Activated CD8-positive, alpha-beta memory T cell treated with anti-CD3 and anti-CD28 coated beads, Interleukin-2, amount 50 U/mL, for 4 hours (primary cell): ENCODE data around the gene PRPF40B.

Experiments used
- DNase-seq: peaks from one replicate; pipeline ENCODE4 v3.0.0-alpha.2; 2020

The PRPF40B gene

DNA sequence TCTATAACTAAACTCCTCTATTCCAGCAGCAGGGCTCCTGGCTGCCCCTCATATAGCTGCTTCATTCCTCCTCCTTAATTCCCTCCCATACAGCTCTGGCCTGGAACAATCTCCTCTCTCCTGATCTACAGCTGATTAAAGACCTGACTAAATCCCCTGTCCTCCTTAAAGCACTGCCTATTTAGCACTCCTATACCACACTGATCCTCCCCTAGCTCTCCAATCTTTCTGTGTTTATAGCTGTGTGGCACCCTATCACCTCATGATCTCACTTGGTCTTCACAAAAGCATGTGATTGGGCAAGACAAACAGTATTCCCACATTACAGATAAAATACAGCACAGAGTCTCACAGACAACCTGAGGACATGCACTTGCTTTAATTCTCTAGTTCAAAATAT lies 66.4 kb downstream of the PRPF40B start:
- DNase-seq = no peak

DNA sequence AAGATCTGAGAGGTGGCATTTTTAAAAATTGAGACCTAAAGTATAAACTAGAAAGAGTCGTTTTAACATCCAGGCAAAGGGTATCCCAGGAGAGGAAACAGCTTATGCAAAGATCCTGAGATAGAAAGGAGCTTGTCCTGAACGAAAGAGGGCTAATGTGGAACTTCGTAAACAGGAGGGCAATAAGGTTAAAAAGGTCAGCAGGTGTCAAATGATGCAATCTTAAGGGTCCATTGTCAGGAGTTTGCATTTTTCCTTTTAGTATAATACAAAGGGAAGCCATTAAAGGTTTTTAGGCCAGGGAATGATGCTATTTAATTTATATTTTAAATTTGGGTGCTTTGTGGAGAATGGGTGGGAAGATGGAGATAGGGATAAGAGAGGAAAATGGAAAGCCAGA lies 69.5 kb downstream of the PRPF40B start:
- no peak for DNase-seq

DNA sequence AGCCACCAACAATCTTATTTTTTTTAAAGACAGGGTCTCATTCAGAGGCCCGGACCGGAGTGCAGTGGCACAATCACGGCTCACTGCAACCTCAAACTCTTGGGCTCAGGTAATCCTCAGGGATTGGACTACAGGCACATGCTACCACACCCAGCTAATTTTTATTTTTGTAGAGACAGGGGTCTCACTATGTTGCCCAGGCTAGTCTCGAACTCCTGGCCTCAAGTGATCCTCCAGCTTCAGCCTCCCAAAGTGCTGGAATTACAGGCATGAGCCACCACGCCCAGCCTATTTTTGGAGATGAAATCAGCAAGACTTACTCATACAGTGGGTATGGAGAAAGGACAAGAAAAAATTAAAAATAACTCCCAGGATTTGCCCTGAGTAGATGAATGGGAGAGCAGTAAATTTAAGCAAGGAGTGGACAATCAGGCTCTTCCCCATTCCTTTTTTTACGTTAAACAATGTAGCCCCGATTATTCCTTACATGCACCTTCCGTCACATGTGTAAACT lies 70.6 kb downstream of the PRPF40B start:
- DNase-seq = no peak
